ENCODE measurements around the gene AHRR.

DNA sequence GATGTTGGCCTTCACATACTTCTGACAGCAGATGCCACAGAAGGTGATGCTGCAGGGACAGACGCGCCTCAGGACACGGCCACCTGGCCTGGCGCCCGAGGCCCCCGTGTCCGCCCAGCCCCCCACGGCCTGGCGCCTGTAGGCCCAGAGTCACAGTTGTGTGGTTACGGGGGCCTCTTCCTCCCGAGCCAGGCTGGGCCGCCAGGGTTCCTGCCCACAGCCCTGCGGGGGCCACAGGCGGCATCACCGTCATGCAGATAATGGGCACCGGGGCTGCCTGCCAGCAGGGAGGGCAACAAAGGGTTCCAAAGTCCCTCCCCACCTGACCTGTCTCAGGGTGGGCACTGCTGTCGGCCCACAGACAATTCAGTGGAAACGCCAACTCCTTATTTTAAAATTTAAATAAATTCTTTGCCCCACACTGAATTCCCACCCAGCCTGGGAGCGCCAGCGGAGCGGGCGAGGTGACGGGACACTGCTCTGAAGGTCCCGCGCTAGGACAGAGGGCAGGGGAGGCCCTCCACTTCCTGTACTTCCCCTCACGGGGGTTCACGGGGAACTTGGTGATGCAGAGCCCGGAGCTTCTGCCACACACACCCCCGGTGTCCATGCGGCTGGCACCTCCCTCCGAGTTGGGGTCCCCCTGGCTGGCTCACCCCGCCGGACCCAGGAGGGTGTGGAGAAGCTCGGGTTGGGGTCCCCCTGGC is 162.1 kb downstream of the AHRR start:
- TF ChIP-seq, protein P1, sequence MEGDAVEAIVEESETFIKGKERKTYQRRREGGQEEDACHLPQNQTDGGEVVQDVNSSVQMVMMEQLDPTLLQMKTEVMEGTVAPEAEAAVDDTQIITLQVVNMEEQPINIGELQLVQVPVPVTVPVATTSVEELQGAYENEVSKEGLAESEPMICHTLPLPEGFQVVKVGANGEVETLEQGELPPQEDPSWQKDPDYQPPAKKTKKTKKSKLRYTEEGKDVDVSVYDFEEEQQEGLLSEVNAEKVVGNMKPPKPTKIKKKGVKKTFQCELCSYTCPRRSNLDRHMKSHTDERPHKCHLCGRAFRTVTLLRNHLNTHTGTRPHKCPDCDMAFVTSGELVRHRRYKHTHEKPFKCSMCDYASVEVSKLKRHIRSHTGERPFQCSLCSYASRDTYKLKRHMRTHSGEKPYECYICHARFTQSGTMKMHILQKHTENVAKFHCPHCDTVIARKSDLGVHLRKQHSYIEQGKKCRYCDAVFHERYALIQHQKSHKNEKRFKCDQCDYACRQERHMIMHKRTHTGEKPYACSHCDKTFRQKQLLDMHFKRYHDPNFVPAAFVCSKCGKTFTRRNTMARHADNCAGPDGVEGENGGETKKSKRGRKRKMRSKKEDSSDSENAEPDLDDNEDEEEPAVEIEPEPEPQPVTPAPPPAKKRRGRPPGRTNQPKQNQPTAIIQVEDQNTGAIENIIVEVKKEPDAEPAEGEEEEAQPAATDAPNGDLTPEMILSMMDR (conservative IDR thresholded peaks at IDR 0.05; ENCODE audit: low read depth, low read length), result no peak
- TF ChIP-seq POLR2A (IDR thresholded peaks at IDR 0.05; ENCODE audit: low read depth, low read length) (no peak), RAD21 (IDR thresholded peaks at IDR 0.05; ENCODE audit: low read length) (no peak), CEBPB (IDR thresholded peaks at IDR 0.05; ENCODE audit: low read depth, low read length) (no peak), MXI1 (IDR thresholded peaks at IDR 0.05; ENCODE audit: borderline replicate concordance, low read depth, low read length) (no peak), MAFK (IDR thresholded peaks at IDR 0.05; ENCODE audit: low read depth, low read length) (no peak), MAZ (IDR thresholded peaks at IDR 0.05; ENCODE audit: borderline replicate concordance, low read depth, low read length) (no peak), NFE2L2 (IDR thresholded peaks at IDR 0.05; ENCODE audit: low read depth, low read length) (no peak), BHLHE40 (IDR thresholded peaks at IDR 0.05; ENCODE audit: low read depth, low read length) (no peak), FOS (IDR thresholded peaks at IDR 0.05; ENCODE audit: low read depth, low read length) (no peak), CHD1 (IDR thresholded peaks at IDR 0.05; ENCODE audit: low read depth, low read length) (no peak), SMC3 (IDR thresholded peaks at IDR 0.05; ENCODE audit: low read depth, low read length) (no peak)
- TF ChIP-seq, protein P2, sequence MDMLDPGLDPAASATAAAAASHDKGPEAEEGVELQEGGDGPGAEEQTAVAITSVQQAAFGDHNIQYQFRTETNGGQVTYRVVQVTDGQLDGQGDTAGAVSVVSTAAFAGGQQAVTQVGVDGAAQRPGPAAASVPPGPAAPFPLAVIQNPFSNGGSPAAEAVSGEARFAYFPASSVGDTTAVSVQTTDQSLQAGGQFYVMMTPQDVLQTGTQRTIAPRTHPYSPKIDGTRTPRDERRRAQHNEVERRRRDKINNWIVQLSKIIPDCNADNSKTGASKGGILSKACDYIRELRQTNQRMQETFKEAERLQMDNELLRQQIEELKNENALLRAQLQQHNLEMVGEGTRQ (IDR thresholded peaks at IDR 0.05; ENCODE audit: low read depth, low read length), result no peak
- TF ChIP-seq, protein P3, sequence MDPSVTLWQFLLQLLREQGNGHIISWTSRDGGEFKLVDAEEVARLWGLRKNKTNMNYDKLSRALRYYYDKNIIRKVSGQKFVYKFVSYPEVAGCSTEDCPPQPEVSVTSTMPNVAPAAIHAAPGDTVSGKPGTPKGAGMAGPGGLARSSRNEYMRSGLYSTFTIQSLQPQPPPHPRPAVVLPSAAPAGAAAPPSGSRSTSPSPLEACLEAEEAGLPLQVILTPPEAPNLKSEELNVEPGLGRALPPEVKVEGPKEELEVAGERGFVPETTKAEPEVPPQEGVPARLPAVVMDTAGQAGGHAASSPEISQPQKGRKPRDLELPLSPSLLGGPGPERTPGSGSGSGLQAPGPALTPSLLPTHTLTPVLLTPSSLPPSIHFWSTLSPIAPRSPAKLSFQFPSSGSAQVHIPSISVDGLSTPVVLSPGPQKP (IDR thresholded peaks at IDR 0.05; ENCODE audit: borderline replicate concordance, low read depth, low read length), result no peak
